H1 (cell line): ENCODE data around the gene CA7. TPM values are rescaled to one million over a fixed set of nuclear protein-coding genes. Genes with fewer than 3 reads are reported as not detected.
A peak's percentile ranks its signal among the peaks of the same experiment; 100 is the strongest.

ENCODE experiments used
- CTCF ChIA-PET: fragments of 300-600 bp; sonication (Branson Sonifier 250); formaldehyde crosslinking; loops from one replicate; lab custom pipeline; 2021; ENCODE audit not compliant: partially characterized antibody; lab: Charles Lee
- POLR2A ChIA-PET: fragments of 300-600 bp; sonication (Branson Sonifier 250); formaldehyde crosslinking; loops from one replicate; lab custom pipeline; 2021; ENCODE audit warnings: inconsistent platforms; ENCODE audit not compliant: partially characterized antibody; lab: Charles Lee
- DNase-seq, 2 experiments: peaks; one replicate each; pipeline versions ENCODE4 v3.0.0 to v3.0.0-alpha.2; 2010 to 2022; ENCODE audit warnings: low spot score in 2 of 2, low read depth in 1 of 2, mixed read lengths in 1 of 2
- FAIRE-seq: peaks from 2 replicates; lab custom pipeline; 2011; peaks lifted over from hg19 to GRCh38; lab: Jason Lieb, UNC
- H2AFZ ChIP-seq: 2 replicates; pipeline ENCODE4 v1.8.1; 2012; ENCODE audit warnings: low read length, inconsistent platforms
- H2AK5ac ChIP-seq: 2 replicates; pipeline ENCODE4 v1.6.1; 2013; ENCODE audit warnings: low read depth, low read length
- H2BK120ac ChIP-seq: replicated peaks from 2 replicates; pipeline ENCODE3; 2013; ENCODE audit warnings: low read depth, low read length, inconsistent platforms
- H2BK12ac ChIP-seq: 2 replicates; pipeline ENCODE4 v1.6.1; 2013; ENCODE audit warnings: low read depth, low read length
- H2BK15ac ChIP-seq: 2 replicates; pipeline ENCODE4 v1.6.1; 2013; ENCODE audit warnings: low read length
- H2BK20ac ChIP-seq: 2 replicates; pipeline ENCODE4 v1.6.1; 2013; ENCODE audit warnings: low read length
- H2BK5ac ChIP-seq: 2 replicates; pipeline ENCODE4 v1.6.1; 2013; ENCODE audit warnings: low read depth, low read length
- H3K14ac ChIP-seq: 2 replicates; pipeline ENCODE4 v1.6.1; 2013; ENCODE audit warnings: inconsistent platforms; ENCODE audit not compliant: insufficient read length
- H3K18ac ChIP-seq: 2 replicates; pipeline ENCODE4 v1.6.1; 2013; ENCODE audit warnings: low read length; ENCODE audit errors: extremely low read depth
- H3K23ac ChIP-seq: 2 replicates; pipeline ENCODE4 v1.6.1; 2013; ENCODE audit warnings: inconsistent platforms; ENCODE audit not compliant: insufficient read length
- H3K23me2 ChIP-seq: 2 replicates; pipeline ENCODE4 v1.6.1; 2013; ENCODE audit warnings: low read depth, low read length
- H3K27ac ChIP-seq: 2 replicates; pipeline ENCODE4 v1.6.1; 2011; ENCODE audit warnings: low read depth, low read length, inconsistent platforms
- H3K27me3 ChIP-seq, 4 experiments: replicated peaks in 1 of 4; 1 replicate in 1 of 4; 2 replicates in 3 of 4; pipeline versions ENCODE4 v1.6.1 to v1.8.1; 2011 to 2013; ENCODE audit warnings: low read length in 3 of 4, mild to moderate bottlenecking in 3 of 4, inconsistent platforms in 2 of 4, mixed read lengths in 2 of 4, moderate library complexity in 1 of 4; ENCODE audit not compliant: control insufficient read depth in 3 of 4, insufficient read depth in 3 of 4; ENCODE audit errors: extremely low read depth in 1 of 4
- H3K36me3 ChIP-seq, 4 experiments: 2 replicates each; pipeline versions ENCODE4 v1.6.1 to v1.8.1; 2011 to 2013; ENCODE audit warnings: mild to moderate bottlenecking in 4 of 4, low read length in 3 of 4, moderate library complexity in 2 of 4, control low read depth in 1 of 4, inconsistent platforms in 1 of 4; ENCODE audit not compliant: insufficient read depth in 4 of 4, control insufficient read depth in 2 of 4
- H3K4ac ChIP-seq: replicated peaks from 2 replicates; pipeline ENCODE3; 2013; ENCODE audit warnings: low read length, low read depth, mixed read lengths, inconsistent platforms; ENCODE audit not compliant: insufficient read length
- H3K4me1 ChIP-seq, 4 experiments: replicated peaks in 1 of 4; 1 replicate in 1 of 4; 2 replicates in 3 of 4; pipeline versions ENCODE4 v1.6.1 to v1.8.1; 2011 to 2013; ENCODE audit warnings: low read length in 3 of 4, inconsistent platforms in 2 of 4, mixed read lengths in 1 of 4; ENCODE audit not compliant: insufficient read depth in 4 of 4, control insufficient read depth in 3 of 4
- H3K4me2 ChIP-seq, 2 experiments: 2 replicates each; pipeline versions ENCODE4 v1.6.1 to v1.8.1; 2011 to 2013; ENCODE audit warnings: low read depth in 2 of 2, low read length in 2 of 2, control low read depth in 1 of 2, inconsistent platforms in 1 of 2, mild to moderate bottlenecking in 1 of 2; ENCODE audit not compliant: insufficient read depth in 1 of 2
- H3K4me3 ChIP-seq, 4 experiments: fragments of 200-600, 300-600 bp in 1 of 4; sonication (generic), shearing (Covaris generic), sonication (Bioruptor Twin) in 1 of 4; 2 replicates each; pipeline versions ENCODE4 v1.5.1 to v1.8.1; 2011 to 2016; ENCODE audit warnings: low read length in 4 of 4, low read depth in 3 of 4, control low read depth in 2 of 4, inconsistent platforms in 2 of 4, mild to moderate bottlenecking in 2 of 4, mixed read lengths in 1 of 4, moderate library complexity in 1 of 4; ENCODE audit not compliant: insufficient read depth in 2 of 4; ENCODE audit errors: extremely low read depth in 1 of 4
- H3K56ac ChIP-seq: replicated peaks from 2 replicates; pipeline ENCODE3; 2013; ENCODE audit warnings: low read depth, mild to moderate bottlenecking, mixed read lengths, low read length, inconsistent platforms; ENCODE audit not compliant: insufficient read length
- H3K79me1 ChIP-seq: 2 replicates; pipeline ENCODE4 v1.6.1; 2013; ENCODE audit warnings: low read depth, low read length, control low read depth
- H3K79me2 ChIP-seq, 2 experiments: 2 replicates each; pipeline versions ENCODE4 v1.6.1 to v1.8.1; 2012 to 2013; ENCODE audit warnings: low read length in 2 of 2, mild to moderate bottlenecking in 2 of 2, inconsistent platforms in 1 of 2; ENCODE audit not compliant: insufficient read depth in 2 of 2, control insufficient read depth in 1 of 2
- H3K9ac ChIP-seq, 4 experiments: replicated peaks in 1 of 4; 1 replicate in 1 of 4; 2 replicates in 3 of 4; pipeline versions ENCODE4 v1.6.1 to v1.8.1; 2011 to 2013; ENCODE audit warnings: low read depth in 3 of 4, low read length in 3 of 4, control low read depth in 2 of 4, mild to moderate bottlenecking in 2 of 4, moderate library complexity in 2 of 4, inconsistent platforms in 1 of 4; ENCODE audit errors: extremely low read depth in 1 of 4
- H3K9me3 ChIP-seq, 2 experiments: 2 replicates each; pipeline versions ENCODE4 v1.6.1 to v1.8.1; 2012 to 2013; ENCODE audit warnings: mild to moderate bottlenecking in 2 of 2, moderate library complexity in 2 of 2, control low read depth in 1 of 2, inconsistent platforms in 1 of 2, low read depth in 1 of 2, low read length in 1 of 2, mixed read lengths in 1 of 2; ENCODE audit not compliant: insufficient read depth in 2 of 2
- H4K20me1 ChIP-seq, 2 experiments: replicated peaks in 1 of 2; 2 replicates each; pipeline versions ENCODE3 to v1.8.1; 2011 to 2013; ENCODE audit warnings: inconsistent platforms in 2 of 2, low read length in 2 of 2, mild to moderate bottlenecking in 1 of 2; ENCODE audit not compliant: insufficient read depth in 2 of 2, control insufficient read depth in 1 of 2
- H4K5ac ChIP-seq: 2 replicates; pipeline ENCODE4 v1.6.1; 2013; ENCODE audit warnings: low read length, low read depth, mixed read lengths, inconsistent platforms; ENCODE audit not compliant: insufficient read length
- H4K8ac ChIP-seq: 2 replicates; pipeline ENCODE4 v1.8.0; 2013; ENCODE audit warnings: mild to moderate bottlenecking, moderate library complexity, low read length, inconsistent platforms; ENCODE audit not compliant: insufficient read depth; ENCODE audit errors: extremely low read depth
- H4K91ac ChIP-seq: replicated peaks from 2 replicates; pipeline ENCODE3; 2013; ENCODE audit warnings: low read length, mixed read lengths, inconsistent platforms; ENCODE audit not compliant: insufficient read length
- RXRA ChIP-seq: IDR thresholded peaks from 2 replicates; pipeline ENCODE4 v1.6.1; 2011; ENCODE audit warnings: low read depth, mild to moderate bottlenecking, low read length, moderate library complexity; ENCODE audit not compliant: insufficient read depth
- YY1 ChIP-seq: IDR thresholded peaks from 2 replicates; pipeline ENCODE4 v1.6.1; 2011; ENCODE audit warnings: low read depth, mild to moderate bottlenecking, low read length
- WGBS, 2 experiments: shearing (Covaris generic) in 1 of 2; methylation state at CpG; one replicate each; pipeline versions ENCODE4 v1.1.6 to v1.1.7; 2013 to 2015; ENCODE audit warnings: low lambda C conversion rate in 2 of 2, mixed read lengths in 2 of 2, inconsistent platforms in 1 of 2, low coverage in 1 of 2, missing lambda C conversion rate in 1 of 2; ENCODE audit not compliant: insufficient replicate concordance in 2 of 2, insufficient coverage in 1 of 2, insufficient read length in 1 of 2; ENCODE audit errors: extremely low coverage in 1 of 2, missing lambda C conversion rate in 1 of 2; 5-methylcytosine and 5-hydroxymethylcytosine counted together
- polyA plus RNA-seq, 7 experiments: library from polyadenylated mRNA; depleted of rRNA in 3 of 7; stranded (reverse) in 5 of 7; unstranded in 2 of 7; fragments of >200 nt in 5 of 7; fragments of 200-250 nt in 2 of 7; gene quantifications; 1 replicate in 5 of 7; 2 replicates in 1 of 7; 4 replicates in 1 of 7; pipeline versions ENCODE4 v1.2.1 to v1.2.3, GENCODE V29; 2011 to 2013; ENCODE audit warnings: missing spikeins in 2 of 7, mixed read lengths in 2 of 7
- total RNA-seq: library from RNA; stranded (reverse); fragmentation: NEBNext Ultra II Directional; extraction: Animal tissue kit (Norgen Biotek cat#: 25700); gene quantifications from 2 replicates; pipeline ENCODE4 v1.2.1, GENCODE V29; 2021

The CA7 gene
- total and polyA plus RNA-seq, 2 of the 8 experiments (the other 6 are each of a cell fraction or from before 2014, with no cell fraction given), result 1.7 to 2.7 TPM

DNA sequence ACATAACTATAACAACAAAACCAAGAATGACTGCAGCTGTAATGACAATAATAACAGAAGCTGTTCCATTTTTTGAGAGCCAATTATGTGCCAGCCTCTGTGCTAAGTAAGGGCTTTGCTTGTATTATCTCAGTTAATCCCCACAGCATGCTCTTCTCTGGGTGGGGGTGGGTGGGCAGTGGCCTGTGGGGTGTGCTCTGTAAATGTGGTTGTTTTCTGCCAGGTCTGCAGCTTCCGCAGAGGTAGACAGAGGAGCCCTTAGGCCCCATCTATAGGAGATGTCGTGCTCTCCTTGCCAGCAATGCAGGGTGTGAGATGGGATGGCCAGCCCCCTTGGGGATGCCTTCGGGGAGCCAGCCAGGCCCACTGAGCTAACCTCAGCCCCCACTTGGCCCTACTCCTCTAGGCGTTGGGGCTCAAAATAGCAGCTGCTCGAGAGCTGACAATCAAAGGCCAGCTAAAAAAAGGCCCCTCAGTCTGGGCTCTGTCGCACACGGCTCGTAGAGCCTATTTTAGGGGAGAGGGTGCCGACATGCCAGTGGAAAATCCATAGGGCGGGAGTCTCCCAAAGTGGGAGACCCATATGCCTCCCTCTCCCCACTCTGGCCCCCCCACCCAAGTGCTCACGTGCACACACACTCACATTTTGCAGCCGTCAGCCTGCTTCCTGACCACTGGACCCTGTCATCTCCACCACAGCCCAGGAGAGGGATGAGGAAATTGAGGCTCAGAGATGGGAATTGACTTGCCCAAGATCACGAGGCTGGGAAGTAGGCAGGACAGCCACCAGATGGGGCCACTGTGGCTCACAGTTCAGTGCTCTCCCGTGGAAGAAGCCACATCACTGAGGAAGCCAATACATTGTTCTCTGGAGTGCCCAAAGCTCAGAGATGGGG is 58.7 kb downstream of the CA7 start:
- ChIA-PET CTCF (interaction anchor here (0.9 to 42.0 kb wide), 6 partner anchors 4 to 66 kb away, joined by 3 to 1009 read pairs (median 5); partner anchors contain the start of genes CDH16, CES3, PDP2 and RRAD), POLR2A (interaction anchor here (1.2 to 1.5 kb wide), 2 partner anchors 10 to 22 kb away, joined by 5 read pairs; partner anchors contain the start of gene PDP2)
- Histone ChIP-seq H2BK20ac (no peak overlapping the region), H3K4me2 (no peak overlapping the region), H2BK15ac (0 out of 2 replicates have a peak overlapping the region, but pooled peaks have one; percentile 10), H4K5ac (no peak overlapping the region), H4K20me1 (no peaks in the 10 kb centered on the region), H2BK120ac (no peak overlapping the region), H2AFZ (no peak overlapping the region), H2AK5ac (no peak overlapping the region), H3K4me3 (no peak overlapping the region), H3K23me2 (no peaks in the 10 kb centered on the region), H2BK12ac (no peak overlapping the region), H3K4ac (no peak overlapping the region), H2BK5ac (no peak overlapping the region), H3K18ac (no peak overlapping the region), H4K8ac (no peak overlapping the region), H3K27me3 (no peaks in the 10 kb centered on the region; a peak in 1 of 7 replicates), H3K56ac (no peak overlapping the region), H3K23ac (no peak overlapping the region), H3K4me1 (peaks cover 0 to 6% (median 3%) of the 10 kb centered on the region in 4 experiments; a peak in 4 of 7 replicates), H3K79me1 (no peaks in the 10 kb centered on the region), H3K9me3 (no peaks in the 10 kb centered on the region), H3K79me2 (no peaks in the 10 kb centered on the region), H3K27ac (no peak overlapping the region), H3K9ac (no peak overlapping the region), H3K14ac (no peak overlapping the region), H3K36me3 (no peaks in the 10 kb centered on the region), H4K91ac (no peak overlapping the region)
- DNase-seq, result no peak
- WGBS, 2 experiments, result 81% methylated on average over 14 of the region's 14 CpGs; no CpG with 5 or more reads in 1 of the 2 experiments
- FAIRE-seq, result no peak
- TF ChIP-seq YY1 (no peak), RXRA (no peak)
